ENCODE data around the gene ALAS1.
"Not testable (repeated sequence)": the region's sequence is repeated elsewhere in the genome, so short reads cannot be mapped to it uniquely, and the experiment has no call there.

Gene ALAS1

GRCh38 chr3:52154135-52155094, 43.5 kb upstream of the ALAS1 start, which contains the start of gene POC1A:
POC1A (minus strand) TSS chr3:52154423; CDS start chr3:52154372, 51 bp downstream.
- DNase-seq (ENCODE audit: low spot score), result peak; percentile 99
- TF ChIP-seq, protein P1, sequence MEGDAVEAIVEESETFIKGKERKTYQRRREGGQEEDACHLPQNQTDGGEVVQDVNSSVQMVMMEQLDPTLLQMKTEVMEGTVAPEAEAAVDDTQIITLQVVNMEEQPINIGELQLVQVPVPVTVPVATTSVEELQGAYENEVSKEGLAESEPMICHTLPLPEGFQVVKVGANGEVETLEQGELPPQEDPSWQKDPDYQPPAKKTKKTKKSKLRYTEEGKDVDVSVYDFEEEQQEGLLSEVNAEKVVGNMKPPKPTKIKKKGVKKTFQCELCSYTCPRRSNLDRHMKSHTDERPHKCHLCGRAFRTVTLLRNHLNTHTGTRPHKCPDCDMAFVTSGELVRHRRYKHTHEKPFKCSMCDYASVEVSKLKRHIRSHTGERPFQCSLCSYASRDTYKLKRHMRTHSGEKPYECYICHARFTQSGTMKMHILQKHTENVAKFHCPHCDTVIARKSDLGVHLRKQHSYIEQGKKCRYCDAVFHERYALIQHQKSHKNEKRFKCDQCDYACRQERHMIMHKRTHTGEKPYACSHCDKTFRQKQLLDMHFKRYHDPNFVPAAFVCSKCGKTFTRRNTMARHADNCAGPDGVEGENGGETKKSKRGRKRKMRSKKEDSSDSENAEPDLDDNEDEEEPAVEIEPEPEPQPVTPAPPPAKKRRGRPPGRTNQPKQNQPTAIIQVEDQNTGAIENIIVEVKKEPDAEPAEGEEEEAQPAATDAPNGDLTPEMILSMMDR (IDR thresholded peaks at IDR 0.05), result no peak
- Histone ChIP-seq H3K4me3 (peak within 1 kb of the TSS; percentile 74), H3K27ac (peak within 1 kb of the TSS; percentile 72 to 87)

DNA sequence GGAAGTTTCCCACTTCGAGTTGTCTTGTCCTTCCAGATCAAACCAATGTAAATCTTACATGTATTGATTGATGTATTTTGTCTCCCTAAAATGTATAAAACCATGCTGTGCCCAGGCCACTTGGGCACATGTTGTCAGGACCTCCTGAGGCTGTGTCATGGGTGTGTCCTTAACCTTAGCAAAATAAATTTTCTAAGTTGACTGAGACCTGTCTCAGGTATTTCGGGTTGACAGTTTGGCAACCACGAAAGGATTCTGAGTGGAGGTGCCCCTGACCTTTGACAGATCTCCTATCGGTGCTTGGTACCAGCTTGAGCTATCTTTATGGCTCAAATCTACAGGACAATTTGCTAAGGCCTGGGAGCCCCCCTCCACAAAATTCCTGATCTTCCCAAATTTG, 42.0 kb upstream of the ALAS1 start:
- no peak for DNase-seq (ENCODE audit: low spot score)
- no peak overlapping the region for H3K4me3 ChIP-seq
- no peak overlapping the region for H3K27ac ChIP-seq
- TF ChIP-seq, protein P1 (IDR thresholded peaks at IDR 0.05), result no peak

DNA sequence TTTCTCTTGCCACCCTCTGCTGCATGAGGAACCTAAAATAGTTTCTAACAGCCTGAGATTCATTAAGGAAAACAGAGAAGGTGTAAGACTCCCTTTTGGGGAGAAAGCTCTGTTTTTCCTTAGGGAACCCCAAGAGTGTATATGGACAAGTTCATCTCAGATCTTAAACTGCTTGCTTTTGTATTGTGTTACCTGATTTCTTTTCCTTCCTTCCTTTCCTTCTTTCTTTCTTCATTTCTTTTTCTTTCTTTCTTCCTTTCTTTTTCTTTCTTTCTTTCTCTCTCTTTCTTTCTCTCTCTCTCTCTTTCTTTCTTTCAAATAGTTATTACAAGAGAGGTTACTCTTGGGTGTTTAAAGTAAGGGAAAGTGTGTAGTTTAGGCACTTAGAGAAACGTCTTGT, 38.5 kb upstream of the ALAS1 start:
- TF ChIP-seq, protein P1 (IDR thresholded peaks at IDR 0.05), result no peak
- Histone ChIP-seq H3K27ac (no peak overlapping the region), H3K4me3 (no peak overlapping the region)
- no peak for DNase-seq (ENCODE audit: low spot score)

- Histone ChIP-seq H3K27ac (no peak overlapping the region), H3K4me3 (no peak overlapping the region)
- DNase-seq (ENCODE audit: low spot score), result no peak
- TF ChIP-seq, protein P1 (IDR thresholded peaks at IDR 0.05), result no peak
Measured at GRCh38 chr3:52162250-52162872, 35.6 kb upstream of the ALAS1 start.

DNA sequence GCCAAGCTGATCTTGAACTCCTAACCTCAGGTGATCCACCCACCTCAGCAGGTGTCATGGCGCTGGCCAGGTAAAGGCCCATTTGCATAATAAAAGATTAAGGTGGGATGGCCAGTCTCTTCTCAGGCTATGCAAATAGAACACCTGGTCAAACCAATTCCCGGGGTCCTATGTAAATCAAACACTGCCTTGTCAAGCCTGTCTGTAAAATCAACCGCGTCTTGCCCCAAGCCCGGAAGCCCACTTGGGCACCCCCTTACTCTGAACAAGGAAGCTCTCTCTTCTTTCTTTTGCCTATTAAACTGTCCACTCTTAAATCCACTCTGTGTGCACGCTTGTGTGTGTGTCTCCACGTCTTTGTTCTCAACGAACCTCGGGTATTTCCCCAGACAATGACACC, 30.7 kb upstream of the ALAS1 start:
- Histone ChIP-seq H3K27ac (no peak overlapping the region), H3K4me3 (no peak overlapping the region)
- DNase-seq (ENCODE audit: low spot score), result no peak
- TF ChIP-seq, protein P1 (IDR thresholded peaks at IDR 0.05), result no peak

DNA sequence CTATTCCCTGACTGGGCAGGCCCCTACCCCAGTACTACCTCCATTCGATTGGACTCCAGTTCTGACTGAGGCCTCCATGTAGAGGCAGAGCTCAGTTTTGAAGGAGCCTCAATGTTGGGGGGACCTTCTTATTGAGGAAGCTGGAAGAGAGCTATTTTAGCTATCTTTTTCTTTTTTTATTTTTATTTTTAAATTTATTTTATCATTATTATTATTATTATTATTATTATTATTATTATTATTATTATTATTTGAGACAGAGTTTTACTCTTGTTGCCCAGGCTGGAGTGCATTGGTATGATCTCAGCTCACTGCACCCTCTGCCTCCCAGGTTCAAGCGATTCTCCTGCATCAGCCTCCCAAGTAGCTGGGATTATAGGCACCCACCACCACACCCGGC, 27.7 kb upstream of the ALAS1 start:
- H3K4me3 ChIP-seq; H3K27ac ChIP-seq; DNase-seq (ENCODE audit: low spot score): not testable (repeated sequence)

- H3K27ac ChIP-seq, result no peak overlapping the region
- TF ChIP-seq, protein P1 (IDR thresholded peaks at IDR 0.05), result no peak
- H3K4me3 ChIP-seq, result no peak overlapping the region
- no peak for DNase-seq (ENCODE audit: low spot score)
Measured at GRCh38 chr3:52171514-52172261, 26.3 kb upstream of the ALAS1 start.

Measured in coronary artery (tissue), 2 donors.